ENCODE results near the gene ANKRD55.
A peak's percentile ranks its signal among the peaks of the same experiment; 100 is the strongest.
"Not testable (repeated sequence)": the region's sequence is repeated elsewhere in the genome, so short reads cannot be mapped to it uniquely, and the experiment has no call there.

Gene ANKRD55

GRCh38 chr5:56166671-56167385, 66.3 kb downstream of the ANKRD55 start:
- no peak for DNase-seq

DNA sequence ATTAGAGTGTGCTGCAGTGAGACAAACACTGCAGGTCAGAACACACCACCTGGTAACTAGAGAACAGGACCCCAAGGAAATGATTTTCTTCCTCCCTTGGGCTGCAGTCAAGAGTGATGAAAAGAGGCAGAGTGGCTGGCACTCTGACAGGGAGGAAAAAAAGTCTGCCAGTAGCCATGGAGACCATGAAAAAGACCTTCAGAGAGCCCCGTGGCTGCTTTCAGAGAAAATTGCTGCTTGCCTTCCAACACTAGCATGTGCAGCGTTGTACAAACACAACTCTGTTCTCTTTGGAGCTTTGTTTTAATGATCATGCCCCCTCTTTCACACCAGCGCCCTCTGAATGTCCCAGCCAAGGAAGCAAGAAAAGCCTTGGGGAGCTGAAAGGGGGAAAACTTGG, 68.8 kb downstream of the ANKRD55 start:
- no peak for DNase-seq

- no peak for DNase-seq
These were observed 71.2 kb downstream of the ANKRD55 start for GRCh38 chr5:56161927-56162326.

DNA sequence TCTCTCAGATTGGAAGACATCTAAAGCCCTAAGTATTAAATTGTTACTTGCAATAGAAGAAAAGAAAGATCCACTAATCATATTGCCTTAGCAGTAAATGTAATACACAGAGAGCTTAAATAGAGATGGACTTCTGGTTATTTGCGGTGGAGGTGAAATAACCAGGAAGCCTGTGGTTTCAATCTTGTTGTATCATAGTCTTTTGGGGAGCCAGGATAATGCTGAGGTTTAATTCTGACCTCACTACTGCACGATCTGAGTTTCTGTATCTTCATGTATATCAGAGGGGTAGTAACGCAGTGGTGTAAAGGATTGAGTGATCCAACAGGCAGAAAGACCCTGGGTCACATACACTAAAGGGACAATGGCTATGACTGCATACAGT, 71.7 kb downstream of the ANKRD55 start:
- no peak for DNase-seq

GRCh38 chr5:56160723-56161438, 72.2 kb downstream of the ANKRD55 start:
- peak; percentile 64 for DNase-seq

- no peak for DNase-seq
These were observed 73.6 kb downstream of the ANKRD55 start for GRCh38 chr5:56159521-56159947.

DNA sequence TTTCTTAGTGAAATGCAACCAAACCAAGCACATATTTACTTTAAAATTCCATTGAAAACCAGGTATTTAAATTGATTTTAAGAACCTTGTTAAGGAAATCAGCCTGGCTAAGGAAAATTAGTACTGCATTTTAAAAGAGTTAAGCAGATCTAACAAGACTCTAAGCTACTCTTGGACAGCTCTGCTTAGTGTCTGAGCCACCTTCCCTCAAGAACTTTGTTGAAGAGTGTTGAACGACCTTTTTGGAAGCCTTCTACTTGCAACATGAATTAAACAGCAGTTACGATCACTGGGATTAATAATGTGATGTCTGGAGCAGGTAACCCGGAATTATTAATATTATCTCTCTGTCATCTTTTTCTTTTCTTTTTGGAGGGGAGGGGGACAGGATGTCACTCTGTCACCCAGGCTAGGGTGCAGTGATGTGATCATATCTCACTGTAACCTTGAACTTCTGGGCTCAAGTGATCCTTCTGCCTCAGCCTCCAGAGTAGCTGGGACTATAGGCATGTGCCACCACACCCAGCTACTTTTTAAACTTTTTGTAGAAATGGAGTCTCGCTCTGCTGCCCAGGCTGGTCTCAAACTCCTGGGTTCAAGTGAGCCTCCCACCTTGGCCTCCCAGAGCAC, 74.7 kb downstream of the ANKRD55 start:
- no peak for DNase-seq

GRCh38 chr5:56157191-56157621, 75.9 kb downstream of the ANKRD55 start:
- peak; percentile 83 for DNase-seq

DNA sequence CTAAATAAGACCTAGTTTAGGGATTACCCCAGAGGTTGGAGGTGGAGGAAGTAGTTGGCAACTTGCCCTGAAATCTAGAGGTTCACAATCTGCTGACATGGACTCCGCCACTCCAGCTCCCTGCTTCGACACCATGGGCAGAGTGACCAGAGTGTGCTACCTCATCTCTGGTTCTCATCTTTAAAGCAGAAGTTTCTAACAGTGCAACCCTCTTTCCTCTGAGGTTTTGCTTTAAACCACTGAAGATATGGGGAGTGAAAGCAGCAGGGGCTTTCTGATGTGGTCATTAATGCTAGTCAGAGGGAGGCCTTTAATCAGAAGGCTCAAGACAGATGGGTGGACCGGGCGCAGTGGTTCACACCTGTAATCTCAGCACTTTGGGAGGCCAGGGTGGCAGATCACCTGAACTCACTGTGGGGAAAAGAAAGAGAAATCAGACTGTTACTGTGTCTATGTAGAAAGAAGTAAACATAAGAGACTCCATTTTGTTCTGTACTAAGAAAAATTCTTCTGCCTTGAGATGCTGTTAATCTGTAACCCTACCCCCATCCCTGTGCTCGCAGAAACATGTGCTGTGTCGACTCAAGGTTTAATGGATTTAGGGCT, 76.4 kb downstream of the ANKRD55 start:
- not testable (repeated sequence) for DNase-seq

DNA sequence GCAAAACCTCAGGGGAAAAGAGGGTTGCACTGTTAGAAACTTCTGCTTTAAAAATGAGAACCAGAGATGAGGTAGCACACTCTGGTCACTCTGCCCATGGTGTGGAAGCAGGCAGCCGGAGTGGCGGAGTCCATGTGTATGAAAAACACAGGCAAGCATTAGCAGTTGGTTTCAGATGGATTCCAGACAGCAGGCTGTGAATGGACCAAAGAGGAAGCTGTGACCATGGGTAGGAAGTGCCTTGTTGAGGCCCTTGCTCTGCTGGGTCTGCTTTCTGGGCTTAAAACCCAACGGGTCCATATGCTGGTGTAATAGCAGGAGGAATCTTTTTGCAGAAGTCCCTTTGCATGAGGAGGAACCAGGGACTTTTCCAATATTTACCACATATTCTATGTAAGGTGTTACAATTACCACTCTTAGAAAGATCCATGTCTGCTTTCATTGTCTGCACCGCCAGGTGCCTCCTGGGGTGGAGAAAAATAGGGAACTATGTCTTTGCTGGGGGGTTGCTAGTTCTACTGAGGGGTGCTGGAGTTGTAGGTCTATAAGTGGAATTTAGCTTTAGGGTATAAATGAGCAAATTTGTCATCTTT, 77.0 kb downstream of the ANKRD55 start:
- DNase-seq = no peak

DNA sequence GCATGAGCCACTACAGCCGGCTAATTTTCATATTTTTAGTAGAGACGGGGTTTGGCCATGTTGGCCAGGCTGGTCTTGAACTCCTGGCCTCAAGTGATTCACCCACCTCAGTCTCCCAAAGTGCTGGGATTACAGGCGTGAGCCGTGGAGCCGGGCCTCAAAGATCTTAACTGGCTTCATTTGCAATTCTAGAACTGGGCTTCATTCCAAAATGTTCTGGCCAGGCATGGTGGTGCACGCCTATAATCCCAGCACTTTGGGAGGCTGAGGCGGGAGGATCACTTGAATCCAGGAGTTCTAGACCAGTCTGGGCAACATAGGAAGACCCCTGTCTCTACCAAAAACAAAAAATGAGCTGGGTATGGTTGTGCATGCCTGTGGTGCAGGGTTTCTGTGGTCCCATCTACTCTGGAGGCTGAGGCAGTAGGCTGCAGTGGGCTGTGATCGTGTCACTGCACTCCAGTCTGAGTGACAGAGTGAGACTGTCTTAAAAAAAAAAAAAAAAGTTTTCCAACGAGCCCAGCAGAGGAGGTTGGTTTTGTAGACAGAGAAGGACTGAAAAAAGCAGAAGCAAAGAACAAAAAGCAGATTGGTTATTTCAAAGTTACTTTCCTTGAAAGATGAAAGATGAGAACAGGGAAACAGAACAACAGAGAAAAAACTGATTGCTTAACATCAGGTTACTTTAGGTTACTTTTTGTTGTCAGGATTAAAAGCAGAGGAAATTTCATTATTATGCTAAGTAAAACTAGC, 78.2 kb downstream of the ANKRD55 start:
- no peak for DNase-seq

DNA sequence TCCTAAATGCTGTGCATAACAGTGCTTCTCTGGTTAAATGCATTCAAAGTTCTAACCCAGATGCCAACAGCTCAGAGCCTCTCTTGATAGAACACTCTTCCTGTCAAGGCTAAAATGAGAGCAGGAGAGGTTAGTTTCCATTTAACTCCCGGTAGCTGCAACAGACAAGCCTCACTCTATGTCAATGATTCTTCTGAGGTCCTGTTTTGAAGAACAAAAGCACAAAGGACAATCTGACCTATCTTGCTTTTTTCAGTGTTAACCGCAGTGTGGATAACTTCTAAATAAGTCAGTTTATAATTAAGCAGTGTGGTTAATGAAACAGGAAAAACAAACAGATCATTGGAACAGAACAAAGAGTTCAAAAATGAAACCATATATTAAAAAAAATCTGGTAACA, 80.7 kb downstream of the ANKRD55 start:
- no peak for DNase-seq

DNA sequence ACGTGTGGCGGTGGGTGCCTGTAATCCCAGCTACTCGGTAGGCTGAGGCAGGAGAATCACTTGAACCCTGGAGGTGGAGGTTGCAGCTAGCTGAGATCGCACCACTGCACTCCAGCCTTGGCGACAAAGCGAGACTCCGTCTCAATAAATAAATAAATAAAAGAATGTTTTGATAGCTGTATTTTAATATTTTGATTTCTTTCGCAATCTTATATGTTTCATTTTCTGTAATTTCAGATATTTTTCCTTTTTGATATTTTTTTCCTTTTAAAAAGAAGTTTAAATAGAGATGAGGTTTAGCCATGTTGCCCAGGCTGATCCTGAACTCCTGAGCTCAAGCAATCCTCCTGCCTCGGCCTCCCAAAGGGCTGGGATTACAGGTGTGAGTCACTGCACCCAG, 82.4 kb downstream of the ANKRD55 start:
- not testable (repeated sequence) for DNase-seq

GRCh38 chr5:56148453-56148971, 84.6 kb downstream of the ANKRD55 start:
- no peak for DNase-seq

DNA sequence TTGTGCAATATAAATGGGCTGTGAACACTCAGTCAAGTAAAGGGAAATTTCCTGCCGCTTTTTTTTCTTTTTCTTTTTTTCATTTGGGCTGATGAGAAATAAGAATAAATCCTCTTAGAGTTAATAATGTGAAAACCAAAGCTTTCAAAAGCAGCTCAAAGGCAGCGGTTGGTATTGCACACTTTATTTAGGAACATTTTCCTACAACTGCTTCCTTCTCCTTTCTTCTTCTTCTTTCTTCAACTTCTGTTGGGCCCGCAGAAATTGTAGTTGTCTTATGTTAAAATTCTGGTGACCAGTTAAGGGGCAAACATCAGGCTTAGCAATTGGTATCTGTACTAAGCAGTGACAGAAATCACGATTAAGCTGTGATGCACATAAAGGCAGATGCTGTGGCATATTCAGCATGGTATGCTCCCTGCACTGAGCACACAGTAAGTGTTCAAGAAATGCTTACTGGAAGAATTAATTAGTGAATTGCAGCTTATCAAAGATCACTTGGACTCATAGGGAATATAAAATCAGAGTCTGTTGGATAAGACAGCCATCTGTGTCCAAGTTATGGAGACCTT, 85.4 kb downstream of the ANKRD55 start:
- no peak for DNase-seq

DNA sequence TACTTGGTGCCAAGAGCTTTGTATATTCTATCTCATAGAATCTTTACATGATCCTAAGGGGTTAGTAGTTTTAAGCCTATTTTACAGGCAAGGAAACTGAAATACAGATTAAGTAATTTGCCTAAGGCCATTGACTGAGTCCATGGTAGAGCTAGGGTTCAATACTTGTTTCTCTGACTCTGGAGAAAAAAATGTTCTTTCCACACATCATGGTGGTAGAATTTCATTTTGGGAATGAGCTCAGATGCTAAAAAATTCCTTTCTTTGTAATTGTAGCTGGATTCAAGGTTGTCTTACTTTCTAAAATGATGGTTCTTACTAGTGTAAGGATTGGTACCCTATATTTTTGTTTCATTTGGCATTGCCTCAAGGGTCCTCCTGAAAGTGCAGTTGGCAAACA, 86.0 kb downstream of the ANKRD55 start:
- DNase-seq = no peak

DNA sequence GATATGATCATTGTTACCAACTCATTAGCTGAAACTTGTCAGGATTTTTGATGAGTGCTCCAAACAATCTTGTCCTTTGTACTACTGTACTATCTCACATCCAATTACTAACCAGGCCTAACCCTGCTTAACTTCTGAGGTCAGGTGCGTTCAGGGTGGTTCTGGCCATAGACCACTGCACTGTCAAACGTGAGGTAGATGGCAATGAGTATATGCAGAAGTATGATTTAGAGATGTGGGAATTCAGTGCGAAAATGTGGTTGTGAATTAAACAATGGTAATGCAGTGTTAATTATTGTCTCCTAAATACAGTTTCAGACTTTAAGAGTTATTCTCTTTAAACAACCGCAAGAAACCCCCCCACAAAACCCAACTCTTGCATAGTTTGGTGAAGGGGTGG, 86.5 kb downstream of the ANKRD55 start:
- no peak for DNase-seq

DNA sequence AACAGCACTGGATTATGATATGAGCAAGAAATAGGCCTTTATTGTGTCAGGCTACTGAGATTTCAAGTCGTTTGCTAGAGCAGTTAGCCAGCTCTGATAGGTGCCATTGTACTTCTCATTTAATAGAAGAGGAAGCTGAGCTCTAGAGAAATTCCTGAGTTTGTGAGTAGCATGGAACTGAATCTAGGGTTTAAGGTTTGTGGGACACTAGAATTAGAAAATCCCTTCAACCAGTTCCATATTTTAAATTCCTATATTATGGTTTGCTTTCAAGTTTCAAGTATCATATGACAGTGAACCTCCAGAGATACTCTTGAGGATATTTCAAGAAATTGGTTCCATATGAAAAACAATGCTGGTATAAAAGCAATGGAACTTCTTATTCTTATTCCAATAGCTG, 87.6 kb downstream of the ANKRD55 start:
- DNase-seq = no peak

DNA sequence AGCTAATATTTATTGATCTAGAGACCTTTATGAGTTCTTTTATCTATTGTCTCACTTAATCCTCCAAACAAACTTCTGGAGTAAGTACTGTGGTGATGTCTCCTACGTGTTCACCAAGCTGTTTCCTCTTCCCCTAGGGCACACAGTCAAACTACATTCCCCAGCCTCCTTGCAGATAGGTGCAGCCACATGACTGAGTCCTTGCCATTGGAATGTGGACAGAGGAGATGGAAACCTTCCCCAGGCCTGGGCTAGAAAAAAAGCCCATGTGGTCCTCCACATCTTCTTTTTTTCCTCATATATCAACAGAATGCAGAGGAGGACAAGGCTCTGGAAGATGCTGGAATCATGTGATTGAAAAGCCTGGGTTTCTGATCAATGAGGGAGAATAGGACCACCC, 88.0 kb downstream of the ANKRD55 start:
- DNase-seq = peak; percentile 91

DNA sequence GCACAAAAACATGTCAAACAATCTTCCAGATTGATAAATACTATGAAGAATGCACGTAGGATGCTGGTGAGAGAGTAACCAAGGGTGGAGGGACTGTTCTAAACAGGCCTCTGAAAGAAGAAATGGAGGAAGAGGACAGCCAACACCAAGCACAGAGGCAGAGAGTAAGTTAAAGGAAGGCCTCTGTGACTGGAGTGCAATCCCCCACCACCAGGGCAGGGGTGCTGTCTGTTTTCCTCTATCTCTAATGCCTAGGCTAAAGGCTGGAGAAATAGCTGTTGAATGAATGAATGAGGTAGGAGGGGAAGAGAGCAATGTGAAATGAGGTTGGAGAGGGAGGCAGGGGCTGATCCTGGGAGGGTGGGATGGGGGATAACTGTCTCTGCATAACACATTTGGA, 88.9 kb downstream of the ANKRD55 start:
- DNase-seq = no peak

DNA sequence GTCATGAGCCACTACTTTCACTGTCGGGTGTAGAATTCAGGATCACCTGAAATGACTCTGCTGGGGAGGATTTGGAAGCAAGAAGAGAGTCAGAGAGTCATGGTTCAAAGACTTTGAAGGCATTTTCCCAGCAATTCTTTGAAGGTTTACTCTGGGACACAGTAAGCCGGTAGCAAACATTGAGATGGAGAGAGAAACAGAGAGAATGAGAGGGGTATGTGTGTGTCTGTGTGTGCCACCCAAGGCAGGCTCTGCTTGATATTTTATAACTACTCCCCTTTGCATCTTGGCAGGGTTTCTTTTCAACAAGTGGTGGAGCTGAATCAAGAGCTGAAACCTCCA, 89.8 kb downstream of the ANKRD55 start:
- no peak for DNase-seq
